Activated T-helper 1 cell treated with anti-CD3 and anti-CD28 coated beads, Interleukin-2, amount 50 U/mL, for 16 hours (primary cell): ENCODE results near the gene LHFPL2.
"Not testable (repeated sequence)": the region's sequence is repeated elsewhere in the genome, so short reads cannot be mapped to it uniquely, and the experiment has no call there.

Experiments used
- DNase-seq, 2 donors: peaks; one replicate each; pipeline ENCODE4 v3.0.0-alpha.2; 2020; ENCODE audit warnings: low read depth in 1 of 2, low spot score in 1 of 2

Gene LHFPL2

GRCh38 chr5:78648359-78649210 lies at the start of gene LHFPL2:
TSS of gene LHFPL2 (minus strand) at chr5:78648772. CDS start at chr5:78510213, 138,559 bp downstream.
- DNase-seq: no peak

- DNase-seq: no peak
Observed at GRCh38 chr5:78696637-78697036, 48.1 kb upstream of the LHFPL2 start.

DNA sequence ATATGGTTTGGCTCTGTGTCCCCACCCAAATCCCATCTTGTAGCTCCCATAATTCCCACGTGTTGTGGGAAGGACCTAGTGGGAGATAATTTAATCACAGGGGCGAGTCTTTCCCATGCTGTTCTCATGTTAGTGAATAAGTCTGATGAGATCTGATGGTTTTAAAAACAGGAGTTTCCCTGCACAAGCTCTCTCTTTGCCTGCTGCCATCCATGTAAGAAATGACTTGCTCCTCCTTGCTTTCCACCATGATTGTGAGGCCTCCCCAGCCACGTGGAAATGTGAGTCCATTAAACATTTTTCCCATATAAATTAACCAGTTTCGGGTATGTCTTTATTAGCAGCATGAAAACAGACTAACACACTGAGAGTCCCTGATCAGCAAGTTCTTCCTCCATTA lies 47.5 kb upstream of the LHFPL2 start:
- DNase-seq: not testable (repeated sequence)

GRCh38 chr5:78693339-78693738 lies 44.8 kb upstream of the LHFPL2 start:
- DNase-seq: no peak

- no peak for DNase-seq
Observed at GRCh38 chr5:78691084-78691960, 42.8 kb upstream of the LHFPL2 start.

DNA sequence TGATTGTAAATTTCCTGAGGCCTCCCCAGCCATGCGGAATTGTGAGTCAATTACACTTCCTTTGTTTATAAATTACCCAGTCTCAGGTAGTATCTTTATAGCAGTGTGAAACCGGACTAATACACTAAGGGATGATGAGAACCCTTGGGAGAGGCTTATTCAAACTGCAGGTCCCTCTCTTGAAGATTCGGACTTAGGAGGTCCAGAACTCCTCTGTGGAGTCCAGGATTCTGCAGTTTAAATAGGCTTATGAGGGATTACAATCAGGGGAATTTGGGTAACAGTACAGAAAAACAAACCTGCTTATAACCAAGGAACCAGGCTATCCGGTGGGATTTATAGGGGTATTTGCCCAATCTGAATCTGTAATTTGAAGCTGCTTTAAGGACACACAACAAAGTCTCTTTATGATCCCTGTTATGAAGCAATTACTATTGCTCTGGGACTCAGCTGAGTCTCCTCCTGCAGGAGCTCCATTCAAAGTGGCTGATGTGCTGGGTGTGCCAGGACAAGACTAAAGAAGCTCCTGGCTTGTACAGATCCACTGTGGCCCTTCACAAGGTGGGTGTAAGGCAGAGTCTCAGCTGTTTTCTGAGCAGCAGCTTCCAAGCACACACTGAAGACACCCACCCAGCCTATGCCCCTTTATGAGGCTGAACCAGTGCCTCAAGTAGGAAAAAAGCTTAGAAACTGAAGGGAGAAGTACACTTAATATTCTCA lies 41.8 kb upstream of the LHFPL2 start:
- no peak for DNase-seq

GRCh38 chr5:78689540-78690252 lies 41.1 kb upstream of the LHFPL2 start:
- no peak for DNase-seq

DNA sequence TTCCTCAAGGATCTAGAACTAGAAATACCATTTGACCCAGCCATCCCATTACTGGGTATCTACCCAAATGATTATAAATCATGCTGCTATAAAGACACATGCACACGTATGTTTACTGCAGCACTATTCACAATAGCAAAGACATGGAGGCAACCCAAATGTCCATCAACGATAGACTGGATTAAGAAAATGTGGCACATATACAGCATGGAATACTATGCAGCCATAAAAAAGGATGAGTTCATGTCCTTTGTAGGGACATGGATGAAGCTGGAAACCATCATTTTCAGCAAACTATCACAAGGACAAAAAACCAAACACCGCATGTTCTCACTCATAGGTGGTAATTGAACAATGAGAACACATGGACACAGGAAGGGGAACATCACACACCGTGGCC lies 38.9 kb upstream of the LHFPL2 start:
- DNase-seq: not testable (repeated sequence)

DNA sequence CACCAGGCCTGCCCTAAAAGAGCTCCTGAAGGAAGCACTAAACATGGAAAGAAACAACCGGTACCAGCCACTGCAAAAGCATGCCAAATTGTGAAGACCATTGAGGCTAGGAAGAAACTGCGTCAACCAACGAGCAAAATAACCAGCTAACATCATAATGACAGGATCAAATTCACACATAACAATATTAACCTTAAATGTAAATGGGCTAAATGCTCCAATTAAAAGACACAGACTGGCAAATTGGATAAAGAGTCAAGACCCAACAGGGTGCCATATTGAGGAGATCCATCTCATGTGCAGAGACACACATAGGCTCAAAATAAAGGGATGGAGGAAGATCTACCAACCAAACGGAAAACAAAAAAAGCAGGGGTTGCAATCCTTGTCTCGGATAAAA lies 35.3 kb upstream of the LHFPL2 start:
- not testable (repeated sequence) for DNase-seq

DNA sequence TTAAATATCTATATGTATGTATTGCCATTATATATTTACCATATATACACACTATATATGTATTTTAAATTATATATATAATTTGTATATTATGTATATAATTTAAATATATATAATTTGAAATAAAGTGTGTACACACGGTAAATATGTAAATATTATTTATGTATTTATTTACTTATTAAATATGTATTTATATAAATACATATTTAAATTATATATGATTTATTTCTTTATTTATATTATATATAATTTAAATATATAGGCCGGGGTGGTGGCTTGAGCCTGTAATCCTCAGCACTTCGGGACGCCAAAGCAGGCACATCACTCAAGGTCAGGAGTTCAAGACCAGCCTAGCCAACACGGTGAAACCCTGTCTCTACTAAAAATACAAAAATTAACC lies 31.3 kb upstream of the LHFPL2 start:
- DNase-seq: no peak

- DNase-seq: no peak
Observed at GRCh38 chr5:78677777-78678668, 29.5 kb upstream of the LHFPL2 start.

DNA sequence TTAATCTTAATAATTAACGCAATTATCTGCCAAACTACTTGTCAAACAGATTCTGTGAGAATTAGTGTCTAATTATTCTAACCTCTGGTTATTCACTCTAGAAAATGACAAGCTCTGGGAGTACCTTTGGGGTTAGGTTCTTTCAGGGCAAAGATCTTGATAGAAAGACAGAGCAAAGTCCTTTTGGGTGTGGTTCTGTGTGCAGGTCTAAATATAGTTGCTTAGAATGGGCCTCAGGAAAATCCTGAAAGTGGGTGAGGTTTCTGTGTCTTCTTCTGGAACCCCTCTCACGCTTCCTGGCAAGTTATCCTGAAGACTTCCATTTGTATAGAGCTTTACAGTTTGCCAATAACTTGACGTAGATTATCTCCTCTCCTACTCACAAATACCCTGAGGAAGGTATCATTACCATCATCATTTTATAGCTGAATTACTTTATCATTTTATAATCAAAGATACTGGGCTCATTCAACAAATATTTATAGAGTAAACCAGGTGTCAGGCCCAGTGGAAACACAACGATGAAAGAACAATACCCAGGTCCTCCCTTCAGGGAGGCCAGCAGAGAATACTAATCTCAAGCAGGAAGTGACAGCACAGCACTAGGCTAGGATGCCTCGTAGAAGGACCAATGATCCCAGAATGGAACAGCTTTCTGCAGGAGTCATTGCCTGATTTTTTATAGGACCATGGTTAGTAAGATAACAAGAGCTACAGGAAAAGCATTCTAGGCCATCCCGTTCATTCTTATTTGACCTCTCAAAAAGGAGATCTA lies 27.6 kb upstream of the LHFPL2 start:
- DNase-seq: no peak

GRCh38 chr5:78673827-78674226 lies 25.3 kb upstream of the LHFPL2 start:
- not testable (repeated sequence) for DNase-seq

DNA sequence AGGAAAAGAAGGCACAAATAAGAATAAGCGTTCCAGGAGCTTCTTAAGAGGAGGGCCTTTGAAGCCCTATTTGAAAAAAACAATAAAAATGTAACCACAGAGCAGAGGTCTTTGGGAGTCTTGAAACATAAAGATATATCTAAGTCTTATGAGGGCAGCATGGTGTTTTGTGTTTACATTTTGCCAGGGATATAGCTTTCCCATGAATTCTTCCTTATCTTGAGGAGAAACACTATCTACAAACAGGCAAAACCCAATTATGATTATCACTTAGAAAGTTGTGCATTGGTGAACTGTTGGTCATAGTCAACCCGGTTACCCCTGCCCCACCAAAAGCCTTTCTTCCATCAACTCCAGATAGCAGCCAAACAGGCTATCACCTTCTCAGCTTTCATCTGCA lies 23.6 kb upstream of the LHFPL2 start:
- no peak for DNase-seq

GRCh38 chr5:78671609-78672008 lies 23.0 kb upstream of the LHFPL2 start:
- DNase-seq: no peak

DNA sequence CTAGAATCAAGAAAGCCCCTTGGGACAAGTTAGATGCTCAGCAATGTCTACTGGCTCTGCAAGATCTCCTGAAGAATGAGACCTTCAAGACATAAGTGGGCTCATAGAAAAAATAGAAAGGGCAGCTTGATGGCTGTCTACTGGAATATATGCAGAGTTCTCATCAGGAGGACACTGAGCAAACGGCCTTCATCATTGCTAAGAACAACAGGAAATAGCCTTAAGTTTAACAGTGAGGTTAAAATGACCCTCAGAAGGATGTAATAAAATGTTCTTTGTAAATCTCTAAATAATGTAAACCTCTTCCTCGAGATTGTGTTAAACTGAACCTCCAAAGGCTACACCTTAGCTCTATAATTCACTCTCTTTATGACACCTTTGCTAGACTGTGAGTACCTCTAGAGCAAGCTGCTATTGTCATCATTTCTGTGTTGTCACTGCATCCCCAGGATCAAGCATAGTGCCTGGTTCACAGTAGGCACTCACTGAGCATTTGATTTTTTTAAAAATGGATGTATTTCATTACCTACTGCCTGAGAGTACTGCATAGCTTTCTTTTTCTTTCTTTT lies 22.2 kb upstream of the LHFPL2 start:
- DNase-seq: no peak

- no peak for DNase-seq
Observed at GRCh38 chr5:78669331-78669730, 20.8 kb upstream of the LHFPL2 start.

- no peak for DNase-seq
Observed at GRCh38 chr5:78667461-78668103, 19.0 kb upstream of the LHFPL2 start.
